ENCODE measurements around the gene ADORA2B. TPM values are rescaled to one million over a fixed set of nuclear protein-coding genes. Genes with fewer than 3 reads are reported as not detected.

Gene ADORA2B
- total RNA-seq, 1 experiment from 2014 or later: 21.7 TPM

DNA sequence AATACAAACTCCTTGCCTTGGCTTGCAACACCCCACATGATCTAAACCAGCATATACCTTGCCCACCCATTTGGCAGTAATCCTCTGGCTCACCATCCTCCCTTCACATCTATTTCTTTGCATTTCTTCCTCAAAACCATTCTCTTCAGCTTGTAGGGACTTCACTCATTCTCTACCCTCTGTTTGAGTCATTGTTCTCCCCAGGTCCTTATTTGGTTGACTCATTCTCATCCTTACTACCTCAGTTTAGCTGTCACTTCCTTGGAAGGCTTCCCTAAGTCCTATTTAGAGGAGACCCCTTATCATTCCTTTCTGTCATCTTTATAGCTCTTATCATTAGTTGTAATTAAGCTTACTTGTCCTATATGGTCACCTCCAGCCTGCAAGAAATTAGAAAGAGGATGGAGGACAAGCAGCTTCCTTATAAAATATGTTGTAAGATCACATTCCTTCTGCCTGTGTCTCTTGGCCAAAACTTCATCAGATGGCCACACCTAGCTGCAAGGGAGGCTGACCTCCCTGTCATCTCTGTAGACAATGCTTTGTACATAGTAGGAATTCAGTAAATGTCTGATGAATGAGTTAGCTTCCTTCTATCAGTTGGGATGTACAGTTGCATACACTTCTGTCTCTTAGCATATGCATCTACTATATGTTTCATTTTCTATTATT is 56.4 kb downstream of the ADORA2B start:
- H3K27me3 Mint-ChIP-seq (ENCODE audit: insufficient read depth, unreplicated experiment): no peaks in the 10 kb centered on the region
- POLR2A ChIA-PET: interaction anchor here (0.6 to 9.1 kb wide), 11 partner anchors 8 to 534 kb away, joined by 3 to 134 read pairs (median 5); partner anchors contain the start of genes ADORA2B and PIGL
- intact Hi-C loops (cut with micrococcal nuclease): no loop called here
- H3K27ac Mint-ChIP-seq (ENCODE audit: low read depth, unreplicated experiment): peak overlapping the region; percentile 86
- peaks cover 57% of the 10 kb centered on the region for H3K36me3 Mint-ChIP-seq (ENCODE audit: insufficient read depth, unreplicated experiment)
- peaks cover 7% of the 10 kb centered on the region for H3K9me3 Mint-ChIP-seq (ENCODE audit: unreplicated experiment)
- CTCF ChIA-PET: interaction anchor here (0.5 to 1.9 kb wide), 5 partner anchors 12 to 188 kb away, joined by 3 to 8 read pairs (median 5); partner anchors contain the start of gene ADORA2B
- TF ChIP-seq, protein P1, sequence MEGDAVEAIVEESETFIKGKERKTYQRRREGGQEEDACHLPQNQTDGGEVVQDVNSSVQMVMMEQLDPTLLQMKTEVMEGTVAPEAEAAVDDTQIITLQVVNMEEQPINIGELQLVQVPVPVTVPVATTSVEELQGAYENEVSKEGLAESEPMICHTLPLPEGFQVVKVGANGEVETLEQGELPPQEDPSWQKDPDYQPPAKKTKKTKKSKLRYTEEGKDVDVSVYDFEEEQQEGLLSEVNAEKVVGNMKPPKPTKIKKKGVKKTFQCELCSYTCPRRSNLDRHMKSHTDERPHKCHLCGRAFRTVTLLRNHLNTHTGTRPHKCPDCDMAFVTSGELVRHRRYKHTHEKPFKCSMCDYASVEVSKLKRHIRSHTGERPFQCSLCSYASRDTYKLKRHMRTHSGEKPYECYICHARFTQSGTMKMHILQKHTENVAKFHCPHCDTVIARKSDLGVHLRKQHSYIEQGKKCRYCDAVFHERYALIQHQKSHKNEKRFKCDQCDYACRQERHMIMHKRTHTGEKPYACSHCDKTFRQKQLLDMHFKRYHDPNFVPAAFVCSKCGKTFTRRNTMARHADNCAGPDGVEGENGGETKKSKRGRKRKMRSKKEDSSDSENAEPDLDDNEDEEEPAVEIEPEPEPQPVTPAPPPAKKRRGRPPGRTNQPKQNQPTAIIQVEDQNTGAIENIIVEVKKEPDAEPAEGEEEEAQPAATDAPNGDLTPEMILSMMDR (IDR thresholded peaks at IDR 0.05; ENCODE audit: unreplicated experiment): no peak
- no peak for DNase-seq (ENCODE audit: unreplicated experiment)
- peak overlapping the region; percentile 82 for H3K4me3 Mint-ChIP-seq (ENCODE audit: unreplicated experiment)
- BruUV-seq (replicated peaks): no TSS peak
- H3K4me1 Mint-ChIP-seq (ENCODE audit: insufficient read depth, unreplicated experiment): peaks cover 15% of the 10 kb centered on the region

GRCh38 chr17:16002708-16003260 is 57.9 kb downstream of the ADORA2B start:
- H3K9me3 Mint-ChIP-seq (ENCODE audit: unreplicated experiment): peaks cover 7% of the 10 kb centered on the region
- H3K36me3 Mint-ChIP-seq (ENCODE audit: insufficient read depth, unreplicated experiment): peaks cover 71% of the 10 kb centered on the region
- CTCF ChIA-PET: no interaction called here
- no peaks in the 10 kb centered on the region for H3K27me3 Mint-ChIP-seq (ENCODE audit: insufficient read depth, unreplicated experiment)
- no peak for DNase-seq (ENCODE audit: unreplicated experiment)
- no TSS peak for BruUV-seq (replicated peaks)
- H3K4me3 Mint-ChIP-seq (ENCODE audit: unreplicated experiment): no peak overlapping the region
- H3K27ac Mint-ChIP-seq (ENCODE audit: low read depth, unreplicated experiment): no peak overlapping the region
- peaks cover 15% of the 10 kb centered on the region for H3K4me1 Mint-ChIP-seq (ENCODE audit: insufficient read depth, unreplicated experiment)
- TF ChIP-seq, protein P1 (IDR thresholded peaks at IDR 0.05; ENCODE audit: unreplicated experiment): no peak
- intact Hi-C loops (cut with micrococcal nuclease): no loop called here
- POLR2A ChIA-PET: interaction anchor here (1.0 kb wide), 1 partner anchor 25 kb away, joined by 3 read pairs; no protein-coding TSS in a partner anchor

DNA sequence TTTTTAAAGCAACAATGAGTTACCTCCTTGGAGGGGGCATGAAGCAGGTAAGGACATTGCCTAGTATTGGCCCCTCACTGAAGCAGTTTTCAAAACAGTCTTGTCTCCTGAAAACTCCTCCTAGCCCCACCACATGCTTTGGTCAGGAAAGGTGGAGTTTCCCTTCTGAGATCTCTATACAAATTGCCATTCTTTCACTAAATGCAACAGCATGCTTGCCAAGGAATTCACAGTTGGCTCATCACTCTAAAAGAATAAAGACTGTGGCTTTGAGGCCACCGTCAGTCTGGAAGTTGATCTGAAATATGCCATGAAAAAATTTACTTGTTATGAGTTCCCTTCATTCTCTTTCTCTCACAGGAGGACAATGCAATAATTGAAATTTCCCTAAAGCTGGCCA is 58.9 kb downstream of the ADORA2B start:
- ChIA-PET CTCF (interaction anchor here (1.1 kb wide), 1 partner anchor 174 kb away, joined by 3 read pairs; no protein-coding TSS in a partner anchor), POLR2A (no interaction called here)
- no peak overlapping the region for H3K27ac Mint-ChIP-seq (ENCODE audit: low read depth, unreplicated experiment)
- no peak for DNase-seq (ENCODE audit: unreplicated experiment)
- intact Hi-C loops (cut with micrococcal nuclease): no loop called here
- no TSS peak for BruUV-seq (replicated peaks)
- H3K36me3 Mint-ChIP-seq (ENCODE audit: insufficient read depth, unreplicated experiment): peaks cover 78% of the 10 kb centered on the region
- no peak overlapping the region for H3K4me3 Mint-ChIP-seq (ENCODE audit: unreplicated experiment)
- H3K27me3 Mint-ChIP-seq (ENCODE audit: insufficient read depth, unreplicated experiment): no peaks in the 10 kb centered on the region
- TF ChIP-seq, protein P1 (IDR thresholded peaks at IDR 0.05; ENCODE audit: unreplicated experiment): no peak
- H3K4me1 Mint-ChIP-seq (ENCODE audit: insufficient read depth, unreplicated experiment): peaks cover 23% of the 10 kb centered on the region
- H3K9me3 Mint-ChIP-seq (ENCODE audit: unreplicated experiment): peaks cover 7% of the 10 kb centered on the region

- DNase-seq (ENCODE audit: unreplicated experiment): no peak
- Mint-ChIP-seq H3K27ac (ENCODE audit: low read depth, unreplicated experiment) (no peak overlapping the region), H3K4me1 (ENCODE audit: insufficient read depth, unreplicated experiment) (peaks cover 21% of the 10 kb centered on the region), H3K27me3 (ENCODE audit: insufficient read depth, unreplicated experiment) (no peaks in the 10 kb centered on the region), H3K4me3 (ENCODE audit: unreplicated experiment) (no peak overlapping the region), H3K36me3 (ENCODE audit: insufficient read depth, unreplicated experiment) (peaks cover 94% of the 10 kb centered on the region), H3K9me3 (ENCODE audit: unreplicated experiment) (peaks cover 7% of the 10 kb centered on the region)
- intact Hi-C loops (cut with micrococcal nuclease): no loop called here
- CTCF ChIA-PET: no interaction called here
- TF ChIP-seq, protein P1 (IDR thresholded peaks at IDR 0.05; ENCODE audit: unreplicated experiment): no peak
- POLR2A ChIA-PET: interaction anchor here (1.1 kb wide), 1 partner anchor 19 kb away, joined by 3 read pairs; no protein-coding TSS in a partner anchor
- BruUV-seq (replicated peaks): no TSS peak
Observed at GRCh38 chr17:16005636-16006035, 60.7 kb downstream of the ADORA2B start.

Data from MCF 10A (cell line).